GM19395 (cell line): ENCODE measurements around the gene NEGR1.

Source experiments
- ATAC-seq: cut with Tn5 transposase; IDR thresholded peaks from one replicate; pipeline ENCODE4 v1.9.1; 2021; ENCODE audit warnings: mild to moderate bottlenecking, moderate library complexity; ENCODE audit not compliant: unreplicated experiment

NEGR1 gene

DNA sequence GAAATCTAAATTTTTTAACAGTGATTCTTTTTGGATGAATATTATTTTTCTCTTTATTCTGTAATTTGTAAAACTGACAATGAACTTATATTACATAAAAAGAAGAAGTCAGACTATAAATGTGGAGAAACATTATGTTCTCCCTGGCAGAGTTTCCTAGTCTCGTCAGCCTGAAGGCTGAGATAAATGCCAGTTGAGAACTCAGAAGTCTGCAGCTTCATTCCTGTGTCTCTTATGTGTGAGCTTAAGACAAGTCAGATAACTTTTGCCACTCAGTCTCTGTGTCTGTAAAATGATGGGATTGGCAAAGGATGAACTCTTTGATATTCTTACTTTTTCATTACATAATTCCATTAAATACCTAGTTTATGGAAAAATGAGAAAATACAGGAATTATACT is 632.7 kb downstream of the NEGR1 start:
- ATAC-seq = no peak

DNA sequence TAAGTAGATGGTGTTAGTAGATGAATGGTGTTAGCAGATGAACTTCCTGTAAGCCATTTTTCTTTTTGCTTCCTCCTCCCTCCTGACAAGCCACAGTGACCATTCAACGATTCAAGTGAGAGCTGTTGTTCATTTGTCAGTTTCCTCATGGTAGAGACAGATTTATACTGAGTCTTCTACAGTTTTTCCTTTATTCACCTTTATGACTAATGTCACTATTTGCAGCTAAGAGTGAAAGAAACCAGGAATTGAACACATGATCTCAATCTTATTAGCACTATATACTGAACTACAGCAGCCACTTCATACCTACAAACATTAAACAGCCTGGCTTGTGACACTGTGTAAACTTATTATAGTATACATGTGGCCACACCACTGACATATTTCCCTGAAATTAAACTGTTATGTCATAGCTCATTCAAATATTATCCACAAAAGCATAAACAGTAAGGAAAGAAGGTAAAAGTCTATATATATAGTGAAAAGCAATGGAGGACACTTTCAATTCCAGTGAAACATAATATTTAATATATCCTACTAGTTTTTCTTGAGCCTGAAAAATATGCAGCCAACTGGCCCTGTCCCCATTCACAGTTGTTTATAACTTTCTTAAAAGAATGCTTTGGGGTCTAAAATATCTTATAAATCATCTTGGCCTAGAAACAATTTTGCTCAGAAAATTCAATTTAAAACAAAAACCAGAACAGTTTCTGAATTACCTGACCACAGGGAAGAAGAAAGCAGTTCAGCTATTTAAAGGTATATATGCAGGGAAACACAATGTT is 634.6 kb downstream of the NEGR1 start:
- ATAC-seq = no peak

GRCh38 chr1:71645015-71645414 is 637.3 kb downstream of the NEGR1 start:
- ATAC-seq = no peak

DNA sequence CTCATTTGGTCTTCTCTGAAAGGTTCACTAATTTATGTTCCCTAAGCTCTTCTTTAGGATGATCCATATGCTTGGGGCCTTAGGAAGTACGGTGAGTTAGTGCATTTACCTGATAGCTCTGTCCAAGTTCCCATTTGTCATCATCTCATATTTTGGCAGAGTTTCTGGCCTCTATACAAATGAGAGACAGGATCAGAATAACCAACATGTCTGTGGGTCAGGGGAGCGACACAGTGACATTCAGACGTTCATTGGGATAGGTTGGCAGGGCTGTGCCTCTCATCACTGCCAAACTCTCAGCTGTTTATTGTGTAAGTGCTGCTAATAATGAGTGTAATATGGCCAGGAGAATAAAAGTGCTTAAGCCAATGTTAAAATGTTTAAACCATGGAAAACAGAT is 640.4 kb downstream of the NEGR1 start:
- no peak for ATAC-seq

DNA sequence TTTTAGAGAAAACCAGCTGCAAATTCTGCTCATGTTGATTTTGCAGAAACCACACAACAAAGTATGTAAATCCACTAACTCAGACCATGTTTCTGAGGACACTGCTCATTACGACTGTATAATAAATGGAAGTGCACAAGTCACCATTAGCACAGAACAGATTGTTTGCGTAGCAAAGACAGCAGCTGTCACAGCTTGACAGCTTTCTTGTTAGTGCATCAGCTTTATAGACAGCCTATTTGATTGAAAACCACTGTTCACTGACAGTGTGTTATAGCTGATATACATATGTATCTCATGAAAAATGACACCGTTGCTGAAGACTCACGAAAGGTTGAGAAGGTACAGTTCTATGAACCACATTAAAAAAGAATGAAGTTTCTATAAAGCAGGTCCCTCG is 641.3 kb downstream of the NEGR1 start:
- ATAC-seq = no peak

GRCh38 chr1:71640116-71640515 is 642.2 kb downstream of the NEGR1 start:
- ATAC-seq = no peak

DNA sequence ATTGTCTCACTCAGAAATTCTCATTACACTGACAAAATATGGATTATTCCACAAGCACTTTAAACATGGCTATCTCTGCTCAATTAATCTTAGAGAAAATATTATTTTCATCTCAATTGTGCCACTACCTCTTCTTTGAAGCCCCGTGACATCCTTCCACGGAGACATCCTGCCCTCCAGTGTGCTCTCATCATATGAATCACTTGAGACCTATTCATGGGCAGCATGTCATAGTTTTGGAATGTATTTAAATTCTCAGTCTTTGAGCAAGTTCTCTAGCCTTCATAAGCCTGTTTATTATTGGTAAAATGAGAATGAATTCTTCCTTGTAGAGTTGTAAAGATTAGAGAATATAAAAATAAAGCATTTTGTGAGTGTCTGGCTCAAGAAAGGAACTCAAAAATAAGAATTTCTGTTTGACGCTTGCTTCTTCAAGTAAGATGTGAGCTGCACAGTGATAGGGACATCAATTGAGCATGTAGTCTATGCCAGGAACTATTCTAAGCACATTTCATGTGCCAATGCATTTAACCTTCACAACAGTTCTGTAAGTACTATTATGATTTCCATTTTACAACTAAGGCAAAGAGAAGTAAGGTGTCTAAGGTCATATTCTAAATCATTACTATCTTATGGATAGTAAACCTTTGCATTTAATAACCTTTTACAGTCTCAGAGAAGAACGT is 644.1 kb downstream of the NEGR1 start:
- ATAC-seq = no peak

GRCh38 chr1:71635568-71635967 is 646.8 kb downstream of the NEGR1 start:
- ATAC-seq = no peak

- no peak for ATAC-seq
Measured at GRCh38 chr1:71634159-71634558, 648.2 kb downstream of the NEGR1 start.

DNA sequence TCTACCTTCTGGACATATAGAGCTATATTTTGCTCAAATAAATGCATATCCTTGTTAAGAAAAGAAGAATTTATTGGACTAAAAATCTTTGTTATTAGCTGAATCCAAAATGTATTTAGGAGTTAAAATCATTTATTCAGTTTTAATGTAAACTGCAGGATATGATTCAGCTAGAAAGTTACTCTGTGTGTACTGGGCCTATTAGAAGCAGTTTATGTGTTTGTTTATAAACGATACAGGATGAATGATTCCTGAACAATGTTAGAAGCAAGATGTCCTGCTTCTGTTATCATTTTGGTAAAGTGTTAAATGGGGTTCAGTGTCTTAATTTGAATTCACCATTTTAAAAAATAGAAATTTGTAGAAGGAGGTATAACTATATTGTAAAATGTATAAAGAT is 652.3 kb downstream of the NEGR1 start:
- ATAC-seq = no peak

GRCh38 chr1:71625004-71625403 is 657.3 kb downstream of the NEGR1 start:
- no peak for ATAC-seq

- ATAC-seq = no peak
Measured at GRCh38 chr1:71623888-71624287, 658.5 kb downstream of the NEGR1 start.

DNA sequence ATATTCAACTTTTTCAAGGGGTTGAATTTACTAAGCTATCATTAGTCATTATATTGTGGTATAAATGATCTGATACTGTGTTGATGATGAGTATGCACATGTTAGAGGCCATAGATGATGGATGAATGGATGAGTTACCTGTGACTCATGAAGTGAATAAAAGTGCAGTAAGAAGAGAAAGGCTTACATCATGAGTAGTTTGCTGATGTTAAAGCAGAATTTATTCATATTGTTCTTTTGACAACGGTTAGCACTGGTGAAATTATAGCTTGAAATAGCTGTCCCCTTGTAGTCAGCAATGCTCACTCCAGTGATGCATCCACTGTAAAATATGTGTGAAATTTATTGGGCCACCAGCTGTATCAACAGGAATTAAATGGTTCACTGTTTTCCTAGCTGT is 660.6 kb downstream of the NEGR1 start:
- no peak for ATAC-seq

- no peak for ATAC-seq
Measured at GRCh38 chr1:71618766-71619530, 663.4 kb downstream of the NEGR1 start.

DNA sequence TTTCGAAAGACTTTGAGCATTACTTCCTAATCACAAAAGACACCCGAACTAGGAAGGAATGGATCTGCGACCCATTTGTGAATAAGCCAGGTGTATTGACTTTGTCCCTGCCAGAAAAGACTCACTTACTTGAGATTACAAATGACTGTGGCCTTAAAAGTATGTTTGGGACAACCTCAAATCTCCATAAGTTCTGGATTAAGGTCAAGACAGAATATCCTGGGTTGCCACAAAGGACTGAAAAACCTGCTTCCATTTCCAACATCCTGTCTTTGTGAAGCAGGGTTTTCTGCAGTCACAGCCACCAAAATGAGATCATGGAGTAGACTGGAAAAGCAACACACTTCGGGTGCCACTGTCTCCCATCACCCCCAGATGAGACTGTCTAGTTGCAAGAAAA is 664.1 kb downstream of the NEGR1 start:
- no peak for ATAC-seq

GRCh38 chr1:71610476-71610875 is 671.9 kb downstream of the NEGR1 start:
- ATAC-seq = no peak

- ATAC-seq = no peak
Measured at GRCh38 chr1:71603044-71603776, 679.1 kb downstream of the NEGR1 start.

- no peak for ATAC-seq
Measured at GRCh38 chr1:71600023-71600422, 682.3 kb downstream of the NEGR1 start.

- no peak for ATAC-seq
Measured at GRCh38 chr1:71599306-71599705, 683.0 kb downstream of the NEGR1 start.

GRCh38 chr1:71593523-71593922 is 688.8 kb downstream of the NEGR1 start:
- peak; percentile 48 for ATAC-seq

DNA sequence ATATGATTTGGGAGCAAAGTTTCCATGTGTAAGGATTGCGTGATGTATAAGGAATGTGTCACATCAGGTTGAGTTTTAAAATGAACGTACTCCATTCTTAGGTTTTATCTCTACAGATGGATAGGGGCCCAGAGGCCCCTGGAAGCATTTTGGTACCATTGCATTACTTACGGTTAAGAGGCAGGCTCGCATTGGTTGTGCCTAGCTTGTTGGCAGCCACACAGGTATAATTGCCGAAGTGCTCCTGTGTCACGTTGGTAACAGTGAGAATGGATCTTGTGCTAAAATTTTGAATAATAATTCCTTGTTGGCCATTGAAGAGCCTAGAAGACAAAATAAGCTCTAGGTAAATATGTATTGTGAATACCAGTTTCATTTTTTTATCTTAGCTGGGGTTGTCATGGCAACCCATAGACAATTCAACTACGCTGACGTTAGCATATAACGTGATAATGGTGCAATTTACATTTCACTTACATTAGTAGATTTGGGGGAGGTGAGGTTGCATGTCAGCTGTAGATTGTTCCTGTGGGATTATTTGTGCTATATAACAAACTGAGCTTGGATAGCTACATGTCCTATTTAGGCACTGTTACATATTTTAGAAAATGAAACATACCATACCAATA is 689.6 kb downstream of the NEGR1 start:
- ATAC-seq = no peak
